IPS DF 6.9 (cell line): ENCODE data around the gene MSANTD3.
"Not testable (repeated sequence)": the region's sequence is repeated elsewhere in the genome, so short reads cannot be mapped to it uniquely, and the experiment has no call there.

Source experiments
- DNase-seq: peaks from one replicate; pipeline ENCODE4 v3.0.0-alpha.2; 2013; ENCODE audit warnings: low read depth, low spot score
- H3K27ac ChIP-seq: one replicate; pipeline ENCODE4 v1.5.1; 2013; ENCODE audit warnings: low read length, control low read depth
- H3K27me3 ChIP-seq: 2 replicates; pipeline ENCODE4 v1.6.1; 2013; ENCODE audit warnings: mild to moderate bottlenecking, low read length; ENCODE audit not compliant: control insufficient read depth, insufficient read depth
- H3K36me3 ChIP-seq: 2 replicates; pipeline ENCODE4 v1.6.1; 2013; ENCODE audit warnings: low read length; ENCODE audit not compliant: control insufficient read depth, insufficient read depth
- H3K4me1 ChIP-seq: 2 replicates; pipeline ENCODE4 v1.6.1; 2013; ENCODE audit warnings: low read length; ENCODE audit not compliant: control insufficient read depth, insufficient read depth
- H3K4me3 ChIP-seq: 2 replicates; pipeline ENCODE4 v1.5.1; 2013; ENCODE audit warnings: mild to moderate bottlenecking, low read length
- H3K9me3 ChIP-seq: 2 replicates; pipeline ENCODE4 v1.6.1; 2013; ENCODE audit warnings: low read length, inconsistent platforms; ENCODE audit not compliant: control insufficient read depth, insufficient read depth
- WGBS: extraction: QIAGEN DNeasy Blood & Tissue Kit; methylation state at CpG from one replicate; pipeline ENCODE4 v1.1.7; 2013; ENCODE audit warnings: mixed read lengths, missing lambda C conversion rate; ENCODE audit not compliant: insufficient read length, insufficient coverage; 5-methylcytosine and 5-hydroxymethylcytosine counted together

The MSANTD3 gene

DNA sequence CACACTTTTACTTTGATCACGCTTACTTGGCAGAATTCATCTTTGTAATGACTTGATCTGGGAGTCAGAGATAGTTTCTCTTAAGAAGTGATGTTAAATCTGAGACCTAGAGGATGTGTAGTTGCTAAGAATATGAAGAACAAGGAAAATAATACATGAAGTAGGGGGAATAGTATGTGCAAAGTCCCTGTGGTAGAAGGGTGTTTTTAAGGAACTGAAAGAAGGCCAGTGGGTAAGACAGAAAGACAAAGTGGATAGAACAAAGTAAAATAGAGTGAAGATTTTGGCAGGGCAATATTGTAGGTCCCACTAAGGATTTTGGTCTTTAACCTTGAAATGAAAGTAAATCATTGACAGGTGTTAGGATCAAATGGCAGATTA lies 17.8 kb upstream of the MSANTD3 start:
- Histone ChIP-seq H3K27ac (no peak overlapping the region), H3K36me3 (no peaks in the 10 kb centered on the region), H3K27me3 (no peaks in the 10 kb centered on the region), H3K9me3 (no peaks in the 10 kb centered on the region), H3K4me3 (no peak overlapping the region), H3K4me1 (peaks cover 3% of the 10 kb centered on the region; the same call in 1 of the 2 replicates)
- DNase-seq, result no peak
- WGBS, result no CpG with 5 or more reads among the region's 1 CpG

DNA sequence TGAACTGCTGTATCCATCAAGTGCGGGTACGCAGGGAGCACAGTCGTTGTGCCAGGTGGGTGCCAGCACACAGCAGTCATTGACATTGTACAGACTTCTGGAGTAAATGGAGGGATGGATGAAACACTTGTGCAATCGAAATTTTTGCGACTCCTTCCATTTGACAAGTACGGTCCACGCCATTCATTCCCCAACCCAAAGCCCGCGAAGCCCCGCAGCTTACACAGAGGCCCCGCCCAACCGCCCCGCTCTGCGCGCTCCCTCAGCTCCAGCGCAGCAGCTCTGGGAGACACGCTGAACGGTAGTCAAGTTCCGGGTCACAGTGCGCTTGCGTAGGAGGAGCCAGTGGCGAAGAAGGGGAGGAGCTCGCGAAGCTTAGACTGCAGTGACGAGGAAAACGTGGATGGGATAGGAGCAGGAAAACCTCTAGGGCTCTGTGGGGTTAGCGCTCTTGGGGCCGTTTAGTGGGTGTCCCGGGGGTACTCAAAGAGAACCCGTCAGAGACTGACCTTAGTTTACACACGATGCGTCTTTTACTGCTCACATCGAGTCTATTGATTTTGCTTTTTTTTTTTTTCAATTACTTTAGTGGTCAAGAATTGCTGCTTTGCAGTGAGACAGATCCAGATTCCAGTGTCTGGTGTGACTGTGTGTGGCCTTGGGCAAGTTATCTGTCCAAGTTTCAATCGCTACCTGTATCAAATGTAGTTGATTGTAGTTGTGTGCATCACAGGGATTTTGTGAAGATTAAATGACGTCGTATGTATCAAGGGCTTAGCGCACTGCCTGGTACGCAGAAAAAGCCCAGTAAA lies 15.3 kb upstream of the MSANTD3 start:
- peak; percentile 88 for DNase-seq
- no peaks in the 10 kb centered on the region for H3K27me3 ChIP-seq
- H3K27ac ChIP-seq, result no peak overlapping the region
- no peaks in the 10 kb centered on the region for H3K9me3 ChIP-seq
- H3K36me3 ChIP-seq, result no peaks in the 10 kb centered on the region
- WGBS, result no CpG with 5 or more reads among the region's 38 CpGs
- H3K4me3 ChIP-seq, result peak overlapping the region; percentile 46; the same call in 1 of the 2 replicates
- H3K4me1 ChIP-seq, result peaks cover 3% of the 10 kb centered on the region; the same call in 1 of the 2 replicates

DNA sequence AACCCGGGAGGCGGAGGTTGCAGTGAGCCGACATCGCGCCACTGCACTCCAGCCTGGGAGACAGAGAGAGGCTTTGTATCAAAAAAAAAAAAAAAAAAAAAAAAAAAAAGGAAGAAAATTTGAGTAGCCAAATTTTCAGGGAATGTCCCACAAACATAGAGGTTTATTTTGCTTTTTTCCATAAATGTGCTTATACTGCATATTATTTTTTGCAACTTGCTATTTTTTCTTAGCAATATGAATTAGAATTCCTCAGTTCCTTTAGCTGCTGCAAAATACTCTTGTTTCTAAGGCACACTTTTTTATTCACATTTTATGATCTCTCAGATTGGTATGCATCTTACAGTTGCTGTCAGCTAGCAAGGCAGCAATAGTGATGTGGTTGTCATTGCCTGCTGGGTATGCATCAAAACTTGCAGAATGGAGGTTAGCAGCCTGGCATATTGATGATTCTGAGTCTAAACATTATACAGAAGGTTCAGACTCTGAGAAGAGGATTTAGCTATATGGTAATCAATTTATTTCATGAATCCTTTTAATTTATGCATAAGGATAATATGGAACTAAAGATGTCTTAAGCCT lies 13.0 kb upstream of the MSANTD3 start:
- H3K9me3 ChIP-seq, result no peaks in the 10 kb centered on the region
- H3K27me3 ChIP-seq, result no peaks in the 10 kb centered on the region
- H3K27ac ChIP-seq, result no peak overlapping the region
- H3K36me3 ChIP-seq, result no peaks in the 10 kb centered on the region
- no CpG with 5 or more reads among the region's 5 CpGs for WGBS
- DNase-seq, result no peak
- no peak overlapping the region for H3K4me3 ChIP-seq
- peaks cover 3% of the 10 kb centered on the region; the same call in 1 of the 2 replicates for H3K4me1 ChIP-seq

DNA sequence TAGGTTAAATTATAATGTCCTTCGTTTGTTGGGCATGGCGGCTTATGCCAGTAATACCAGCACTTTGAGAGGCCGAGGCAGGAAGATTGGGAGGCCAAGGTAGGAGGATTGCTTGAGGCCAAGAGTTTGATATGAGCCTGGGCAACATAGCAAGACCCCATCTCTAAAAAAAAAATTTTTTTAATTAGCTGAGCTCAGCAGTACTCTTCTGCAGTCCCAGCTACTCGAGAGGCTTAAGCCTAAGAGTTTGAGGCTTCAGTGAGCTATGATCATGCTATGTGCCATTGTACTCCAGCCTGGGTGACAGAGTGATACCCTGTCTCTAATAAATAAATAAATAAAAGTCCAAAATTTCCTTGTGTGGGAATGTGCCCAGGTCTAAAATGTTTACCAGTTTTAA lies 9.1 kb upstream of the MSANTD3 start:
- WGBS, result no CpG with 5 or more reads among the region's 4 CpGs
- no peak for DNase-seq
- H3K36me3 ChIP-seq, result no peaks in the 10 kb centered on the region
- H3K4me3 ChIP-seq, result no peak overlapping the region
- no peaks in the 10 kb centered on the region for H3K27me3 ChIP-seq
- H3K9me3 ChIP-seq, result no peaks in the 10 kb centered on the region
- no peak overlapping the region for H3K27ac ChIP-seq
- H3K4me1 ChIP-seq, result no peaks in the 10 kb centered on the region

DNA sequence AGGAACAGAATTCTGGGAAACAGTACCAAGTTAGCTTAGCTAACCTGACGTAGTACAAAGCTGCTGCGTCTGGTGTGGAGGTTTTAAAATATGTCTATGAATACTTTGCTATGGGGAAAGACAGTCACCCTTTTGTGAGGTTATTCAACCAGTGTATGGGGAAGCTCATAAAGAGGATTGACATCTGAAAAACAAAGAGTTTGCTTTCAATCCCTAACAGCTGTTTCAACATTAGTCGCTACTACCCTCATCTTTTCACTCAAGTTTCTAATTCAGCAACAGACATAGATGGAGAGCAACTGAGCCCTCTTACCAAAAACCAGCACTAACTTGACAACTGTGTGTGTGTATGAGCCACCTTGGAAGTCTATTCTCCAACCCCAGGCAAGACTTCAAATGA lies 7.8 kb upstream of the MSANTD3 start:
- Histone ChIP-seq H3K4me1 (no peaks in the 10 kb centered on the region), H3K27ac (no peak overlapping the region), H3K36me3 (no peaks in the 10 kb centered on the region), H3K27me3 (no peaks in the 10 kb centered on the region), H3K4me3 (no peak overlapping the region), H3K9me3 (no peaks in the 10 kb centered on the region)
- no peak for DNase-seq
- no CpG with 5 or more reads among the region's 3 CpGs for WGBS

DNA sequence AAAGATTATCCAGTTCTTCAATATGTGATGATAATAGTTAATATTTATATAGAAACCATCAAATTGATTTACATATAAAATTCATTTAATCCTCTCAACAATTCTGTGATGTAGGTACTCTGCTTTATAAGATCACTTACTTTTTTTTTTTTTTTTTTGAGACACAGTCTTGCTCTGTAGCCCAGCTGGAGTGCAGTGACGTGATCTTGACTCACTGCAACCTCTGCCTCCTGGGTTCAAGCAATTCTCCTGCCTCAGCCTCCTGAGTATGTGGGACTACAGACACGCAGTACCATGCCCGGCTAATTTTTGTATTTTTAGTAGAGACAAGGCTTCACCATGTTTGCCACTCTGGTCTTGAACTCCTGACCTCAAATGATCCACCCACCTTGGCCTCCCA lies 5.8 kb upstream of the MSANTD3 start:
- not testable (repeated sequence) for H3K27me3 ChIP-seq, H3K4me3 ChIP-seq, H3K27ac ChIP-seq, H3K4me1 ChIP-seq, H3K36me3 ChIP-seq, DNase-seq, H3K9me3 ChIP-seq
- WGBS, result no CpG with 5 or more reads among the region's 3 CpGs

DNA sequence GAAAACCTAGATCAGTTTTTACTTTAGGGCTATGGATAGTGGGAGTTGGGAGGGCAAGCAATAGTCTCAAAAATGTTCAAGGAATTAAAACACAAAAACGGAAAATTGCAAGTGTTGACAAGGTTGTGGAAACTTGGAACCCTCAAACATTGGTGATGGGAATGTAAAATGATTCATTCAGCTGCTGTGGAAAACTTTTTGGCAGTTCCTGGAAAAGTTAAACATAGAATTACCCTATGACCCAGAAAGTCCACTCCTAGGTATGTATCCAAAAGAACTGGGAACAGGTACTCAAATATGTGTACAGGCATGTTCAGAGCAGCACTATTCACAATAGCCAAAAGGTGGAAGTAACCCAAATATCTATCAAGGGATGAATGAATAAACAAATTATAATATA lies 1.2 kb upstream of the MSANTD3 start:
- WGBS, result no CpG with 5 or more reads among the region's 1 CpG
- no peak overlapping the region for H3K27ac ChIP-seq

DNA sequence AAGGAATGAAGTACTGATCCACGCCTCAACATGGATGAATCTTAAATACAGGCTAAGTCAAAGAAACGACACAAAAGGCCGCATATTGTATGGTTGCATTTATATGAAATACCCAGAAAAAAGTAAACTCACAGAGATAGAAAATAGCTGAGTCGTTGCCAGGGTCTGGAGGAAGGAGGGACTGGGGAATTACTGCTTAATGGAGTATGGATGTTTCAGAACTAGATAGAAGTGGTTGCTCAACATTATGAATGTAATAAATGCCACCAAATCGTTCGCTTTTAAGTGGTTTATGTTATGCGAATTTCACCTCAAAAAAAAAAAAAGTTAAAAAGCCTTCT lies 784 bp upstream of the MSANTD3 start:
- Histone ChIP-seq H3K27me3 (no peaks in the 10 kb centered on the region), H3K36me3 (no peaks in the 10 kb centered on the region), H3K4me1 (peaks cover 3% of the 10 kb centered on the region; the same call in 1 of the 2 replicates), H3K4me3 (no peak overlapping the region; the same call in 1 of the 2 replicates), H3K9me3 (no peaks in the 10 kb centered on the region), H3K27ac (no peak overlapping the region)
- no CpG with 5 or more reads among the region's 7 CpGs for WGBS
- no peak for DNase-seq

More for the DNA sequence above, 1.2 kb upstream of the MSANTD3 start:
- H3K27me3 ChIP-seq, result no peaks in the 10 kb centered on the region
- DNase-seq, result no peak
- no peak overlapping the region for H3K4me3 ChIP-seq
- peaks cover 3% of the 10 kb centered on the region; the same call in 1 of the 2 replicates for H3K4me1 ChIP-seq
- no peaks in the 10 kb centered on the region for H3K9me3 ChIP-seq
- no peaks in the 10 kb centered on the region for H3K36me3 ChIP-seq

DNA sequence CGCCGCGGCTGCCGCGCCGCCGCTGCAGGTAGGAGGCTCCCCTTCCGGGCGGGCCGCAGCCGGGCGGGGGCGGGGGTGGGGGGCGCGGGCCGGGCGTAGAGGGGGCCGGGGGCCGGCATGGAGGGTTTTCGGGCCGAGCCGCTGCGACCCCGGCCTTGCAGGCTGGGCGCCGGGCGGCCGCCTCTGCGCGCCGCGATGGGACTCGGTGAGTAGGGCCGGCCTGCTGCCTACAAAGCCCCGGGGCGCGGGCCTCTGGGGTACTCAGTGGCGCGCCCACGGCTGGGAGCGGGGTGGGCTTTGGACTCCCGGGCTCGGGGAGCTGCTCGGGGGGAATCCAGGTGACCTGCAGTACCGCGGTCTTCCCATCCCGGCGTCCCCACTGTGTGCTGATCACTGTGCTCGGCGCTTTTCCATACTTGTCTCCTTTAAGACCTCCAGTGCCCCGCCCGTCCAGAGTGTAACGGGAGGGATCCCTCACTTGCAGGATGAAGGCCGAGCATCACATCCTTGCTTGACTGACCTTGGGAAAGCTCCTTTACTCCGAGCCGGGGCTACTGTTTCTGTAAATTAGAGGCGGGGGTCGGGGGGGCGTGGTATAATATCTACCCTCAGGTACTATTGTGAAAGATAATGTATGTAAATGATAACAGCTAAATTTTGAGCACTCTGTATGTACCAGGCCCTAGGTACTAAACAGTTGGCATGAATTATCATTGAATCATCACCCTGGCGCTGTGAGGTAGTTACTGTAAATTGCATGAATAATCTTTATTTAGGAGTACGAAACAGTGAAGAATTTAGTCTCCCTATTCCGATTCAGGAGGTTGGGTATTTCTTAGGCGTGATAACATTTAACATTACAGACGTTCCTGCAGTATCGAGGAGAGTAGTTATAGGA lies 672 bp downstream of the MSANTD3 start:
- Histone ChIP-seq H3K4me3 (peak overlapping the region; percentile 86; the same call in 1 of the 2 replicates), H3K4me1 (peaks cover 3% of the 10 kb centered on the region; the same call in 1 of the 2 replicates), H3K9me3 (no peaks in the 10 kb centered on the region), H3K36me3 (no peaks in the 10 kb centered on the region), H3K27me3 (no peaks in the 10 kb centered on the region), H3K27ac (no peak overlapping the region)
- no peak for DNase-seq
- WGBS, result no CpG with 5 or more reads among the region's 65 CpGs

DNA sequence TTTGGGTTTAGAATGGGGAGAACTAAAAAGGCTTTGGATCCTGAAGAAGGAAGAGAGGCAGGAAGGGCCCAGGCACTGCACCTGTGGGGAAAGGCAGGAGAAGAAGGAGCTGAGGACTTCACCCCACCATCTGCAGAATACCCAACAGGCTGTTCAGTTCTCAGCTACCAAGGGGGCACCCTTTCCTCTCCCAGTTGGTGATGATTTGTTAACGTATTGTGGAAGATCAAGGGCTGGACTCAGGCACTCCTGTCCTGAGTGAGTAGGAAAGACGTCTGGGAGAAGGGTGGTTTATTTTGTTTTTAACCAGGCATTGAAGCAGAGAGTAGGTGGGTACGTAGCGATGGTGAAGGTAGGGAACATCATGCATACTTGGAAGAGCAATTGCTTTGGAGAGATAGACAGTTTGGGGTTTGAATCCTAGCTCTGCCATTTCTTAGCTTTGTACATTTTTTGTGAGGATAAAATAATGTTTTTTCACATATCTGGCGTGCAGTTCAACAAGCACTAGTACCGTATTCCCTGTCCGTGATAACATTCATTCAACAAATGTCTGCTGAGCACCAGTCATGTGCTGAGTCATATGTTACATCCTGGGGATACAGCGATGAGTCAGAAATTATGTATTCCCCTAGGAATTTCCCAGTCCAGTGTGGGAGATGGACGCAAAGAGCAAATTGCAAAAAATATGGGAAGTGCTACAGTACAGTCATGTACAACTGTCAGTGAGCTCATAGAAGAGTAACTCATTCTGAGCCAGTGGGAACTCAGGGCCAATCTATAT lies 2.1 kb downstream of the MSANTD3 start:
- Histone ChIP-seq H3K36me3 (no peaks in the 10 kb centered on the region), H3K27me3 (no peaks in the 10 kb centered on the region), H3K4me1 (peaks cover 3% of the 10 kb centered on the region; the same call in 1 of the 2 replicates), H3K27ac (no peak overlapping the region), H3K9me3 (no peaks in the 10 kb centered on the region), H3K4me3 (no peak overlapping the region)
- no CpG with 5 or more reads among the region's 9 CpGs for WGBS
- no peak for DNase-seq
